ENCODE results near the gene SORCS2.
A peak's percentile ranks its signal among the peaks of the same experiment; 100 is the strongest.

The SORCS2 gene

DNA sequence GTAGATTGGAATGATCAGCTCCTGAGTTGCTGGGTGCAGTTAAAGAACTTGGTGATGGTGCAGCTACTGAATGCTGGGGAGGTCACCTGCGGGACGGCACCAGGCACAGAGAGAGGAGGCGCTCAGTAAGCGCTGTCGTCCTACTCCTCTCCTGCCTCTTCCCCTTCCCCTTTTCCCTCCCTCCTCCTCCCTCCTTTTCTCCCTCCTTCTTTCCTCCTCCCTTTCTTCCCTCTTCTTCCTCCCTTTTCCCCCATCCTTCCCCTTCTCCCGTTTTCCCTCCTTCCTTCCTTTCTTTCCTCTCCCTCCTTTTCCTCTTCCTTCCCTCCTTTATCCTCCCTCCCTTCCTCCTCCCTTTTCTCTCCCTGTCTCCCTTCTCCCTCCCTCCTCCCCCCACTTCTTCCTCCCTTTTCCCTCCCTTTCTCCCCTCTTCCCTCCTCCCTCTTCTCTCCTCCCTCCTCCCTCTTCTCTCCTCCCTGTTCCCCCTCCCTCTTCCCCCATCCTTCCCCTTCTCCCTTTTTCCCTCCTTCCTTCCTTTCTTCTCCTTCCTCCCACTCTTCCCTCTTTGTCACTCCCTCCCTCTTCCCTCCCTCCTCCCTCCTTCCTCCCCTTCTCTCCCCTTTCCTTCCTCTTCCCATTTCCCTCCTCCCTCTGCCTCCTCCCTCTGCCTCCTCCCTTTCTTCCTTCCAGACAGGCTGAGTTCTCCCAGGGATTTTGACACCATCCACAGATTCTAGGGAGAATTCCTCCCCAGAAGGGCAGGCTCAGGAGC lies 330.3 kb downstream of the SORCS2 start:
- no peak for DNase-seq

DNA sequence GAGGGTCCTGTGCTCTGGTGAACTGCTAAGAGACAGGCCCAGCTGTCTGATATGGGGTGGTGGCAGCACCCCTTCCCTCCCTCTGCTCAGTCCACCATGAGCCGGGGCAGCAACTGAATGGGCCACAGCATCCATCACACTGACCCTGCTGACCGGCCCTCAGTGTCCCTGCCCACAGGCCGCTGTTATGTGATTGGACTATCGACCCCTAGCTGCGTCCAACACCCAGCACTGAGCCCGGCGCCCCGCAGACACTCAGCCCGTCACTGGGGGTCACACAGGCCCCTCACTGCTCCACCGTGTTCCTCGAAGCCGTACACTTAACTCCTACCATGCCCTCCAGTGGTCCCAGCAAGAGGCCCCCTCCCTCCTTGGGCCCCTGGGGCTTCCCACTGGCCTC lies 331.2 kb downstream of the SORCS2 start:
- DNase-seq = no peak

DNA sequence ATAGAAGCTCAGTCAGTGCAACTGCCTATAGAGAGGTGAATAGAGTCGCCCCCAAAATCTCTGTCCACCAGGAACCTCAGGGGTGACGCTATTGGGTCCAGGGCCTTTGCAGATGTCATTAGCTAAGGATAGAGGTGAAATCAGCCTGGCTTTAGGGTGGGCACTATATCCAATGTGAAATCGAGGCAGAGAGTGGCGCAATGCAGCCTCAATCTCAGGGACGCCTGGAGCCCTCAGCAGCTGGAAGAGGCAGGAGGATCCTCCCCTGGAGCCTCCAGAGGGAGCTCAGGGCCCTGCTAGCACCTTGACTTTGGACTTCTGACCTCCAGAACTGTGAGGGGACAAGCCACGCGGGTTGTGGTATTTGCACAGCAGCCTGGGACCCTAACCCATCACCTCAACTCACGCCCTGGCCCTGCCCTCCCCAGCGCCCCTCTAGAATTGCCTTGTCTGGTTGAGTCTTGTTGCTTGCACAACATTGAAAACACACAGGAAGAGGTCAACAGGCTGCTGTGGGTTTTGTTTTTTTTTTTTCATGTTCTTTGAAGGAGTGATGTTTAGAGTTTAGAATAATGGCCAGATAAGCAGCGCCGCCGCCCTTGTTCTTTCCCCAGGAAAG lies 331.8 kb downstream of the SORCS2 start:
- DNase-seq = no peak

DNA sequence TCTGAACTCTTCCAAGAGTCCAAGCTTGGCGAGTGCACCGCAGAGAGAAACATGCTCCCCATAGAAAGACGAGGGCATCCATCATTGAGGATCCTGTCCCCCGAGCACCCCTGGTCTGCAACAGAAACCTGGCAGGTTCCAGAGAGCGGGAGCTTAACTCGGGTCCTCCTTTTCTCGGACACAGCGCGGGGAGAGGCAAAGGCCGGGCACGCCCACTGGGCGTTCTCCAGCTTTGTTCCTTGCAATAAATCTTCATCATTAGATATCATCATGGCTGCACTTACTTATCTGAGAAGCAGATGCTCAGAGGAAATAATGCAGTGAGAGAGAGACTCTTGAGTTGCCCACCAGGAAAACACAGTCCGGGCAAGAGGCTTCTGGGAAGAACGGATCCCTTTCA lies 332.5 kb downstream of the SORCS2 start:
- DNase-seq = no peak

DNA sequence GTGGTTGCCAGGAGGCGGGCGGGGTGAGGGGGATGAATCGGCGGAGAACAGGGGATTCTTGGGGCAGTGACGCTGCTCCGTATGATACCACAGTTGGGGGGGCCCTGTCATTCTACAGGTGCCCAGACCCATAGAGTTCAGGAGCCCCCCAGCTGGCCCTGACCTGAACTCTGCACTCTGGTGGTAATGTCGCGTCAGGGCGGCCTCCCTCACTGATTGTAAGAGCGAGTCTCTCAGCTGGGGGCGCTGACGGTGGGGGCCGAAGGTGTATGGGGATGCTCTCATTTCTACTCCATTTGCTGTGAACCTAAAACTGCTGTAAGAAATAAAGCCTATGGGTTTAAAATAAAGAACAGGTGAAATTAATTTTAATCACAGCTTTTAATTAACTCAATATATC lies 334.2 kb downstream of the SORCS2 start:
- DNase-seq = no peak

DNA sequence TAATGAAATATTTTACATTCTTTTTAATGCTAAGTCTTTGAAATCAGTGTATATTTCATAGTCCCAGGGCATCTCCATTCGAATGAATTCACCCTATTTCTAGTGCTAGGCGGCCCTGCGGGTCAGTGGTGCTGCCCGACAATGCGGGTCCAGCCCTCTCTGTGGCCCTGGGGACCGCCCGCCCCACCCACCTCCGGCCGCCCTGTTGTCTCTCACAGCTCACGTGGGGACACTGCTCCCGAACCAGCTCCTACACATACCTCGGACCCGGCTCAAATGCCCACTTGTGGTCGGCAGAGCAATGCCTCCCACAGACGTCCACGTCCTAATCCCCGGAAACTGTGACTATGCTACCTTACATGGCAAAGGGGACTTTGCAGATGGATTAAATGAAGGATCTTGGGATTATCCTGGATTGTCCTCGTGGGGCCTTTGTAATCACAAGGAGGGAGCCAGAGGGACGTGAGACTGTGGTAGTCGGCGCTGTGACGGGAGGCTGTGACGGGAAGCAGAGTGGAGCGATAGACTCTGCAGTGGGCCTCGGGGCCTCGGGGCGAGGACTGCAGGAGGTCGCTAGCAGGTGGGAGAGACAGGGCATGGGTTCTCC lies 334.7 kb downstream of the SORCS2 start:
- no peak for DNase-seq

DNA sequence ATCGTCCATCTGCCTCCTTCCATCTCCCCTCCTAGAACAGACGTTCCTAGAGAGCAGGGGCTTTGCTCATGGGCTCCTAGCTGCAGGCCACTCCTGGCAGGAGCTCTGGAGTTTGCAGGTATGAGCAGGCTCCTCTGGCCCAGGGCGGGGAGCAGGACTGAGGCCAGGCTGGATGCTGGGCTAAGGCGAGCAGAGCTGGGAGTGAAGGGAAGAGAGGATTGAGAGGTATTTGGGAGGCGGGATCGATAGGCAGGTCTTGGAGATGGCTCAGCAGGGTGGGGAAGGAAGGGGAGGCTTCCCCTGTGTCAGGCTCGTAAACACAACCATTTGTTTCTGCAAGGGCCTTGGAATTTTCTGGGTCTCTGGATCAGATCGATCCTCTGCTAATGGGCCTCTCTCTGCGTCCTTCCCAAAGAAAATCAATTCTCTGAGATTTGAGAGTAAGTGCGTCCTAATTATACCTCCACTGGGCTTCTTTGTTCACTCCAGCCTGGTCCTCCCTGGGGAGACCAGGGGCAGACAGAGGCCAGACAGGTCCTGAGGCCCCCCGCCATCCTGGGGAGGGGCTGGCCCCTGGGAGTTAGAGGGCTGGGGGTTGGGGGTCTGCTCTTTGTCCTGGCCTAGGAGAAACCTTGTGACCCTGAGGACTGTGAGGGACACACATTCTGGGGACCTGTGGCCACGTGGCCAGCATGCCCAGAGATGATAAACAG lies 337.2 kb downstream of the SORCS2 start:
- no peak for DNase-seq

DNA sequence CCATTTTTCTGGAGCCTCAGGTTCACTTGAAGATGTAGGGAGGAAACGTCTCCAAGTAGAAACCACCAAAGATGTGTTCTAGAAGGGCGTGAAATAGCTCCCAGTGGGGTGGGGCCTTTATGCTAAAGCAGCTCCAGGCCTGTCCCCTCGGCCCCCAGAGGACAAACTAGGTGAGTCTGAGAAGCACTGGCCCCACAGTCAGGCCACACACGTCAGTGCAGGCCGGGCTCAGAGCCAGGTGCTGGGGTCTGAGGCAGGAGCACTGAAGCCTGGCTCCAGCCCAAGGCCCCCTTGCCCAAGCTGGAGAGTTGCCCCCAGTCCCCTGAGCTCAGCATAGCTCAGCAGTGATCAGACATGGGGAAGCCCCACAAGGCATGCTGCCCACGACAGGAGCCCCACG lies 337.7 kb downstream of the SORCS2 start:
- no peak for DNase-seq

DNA sequence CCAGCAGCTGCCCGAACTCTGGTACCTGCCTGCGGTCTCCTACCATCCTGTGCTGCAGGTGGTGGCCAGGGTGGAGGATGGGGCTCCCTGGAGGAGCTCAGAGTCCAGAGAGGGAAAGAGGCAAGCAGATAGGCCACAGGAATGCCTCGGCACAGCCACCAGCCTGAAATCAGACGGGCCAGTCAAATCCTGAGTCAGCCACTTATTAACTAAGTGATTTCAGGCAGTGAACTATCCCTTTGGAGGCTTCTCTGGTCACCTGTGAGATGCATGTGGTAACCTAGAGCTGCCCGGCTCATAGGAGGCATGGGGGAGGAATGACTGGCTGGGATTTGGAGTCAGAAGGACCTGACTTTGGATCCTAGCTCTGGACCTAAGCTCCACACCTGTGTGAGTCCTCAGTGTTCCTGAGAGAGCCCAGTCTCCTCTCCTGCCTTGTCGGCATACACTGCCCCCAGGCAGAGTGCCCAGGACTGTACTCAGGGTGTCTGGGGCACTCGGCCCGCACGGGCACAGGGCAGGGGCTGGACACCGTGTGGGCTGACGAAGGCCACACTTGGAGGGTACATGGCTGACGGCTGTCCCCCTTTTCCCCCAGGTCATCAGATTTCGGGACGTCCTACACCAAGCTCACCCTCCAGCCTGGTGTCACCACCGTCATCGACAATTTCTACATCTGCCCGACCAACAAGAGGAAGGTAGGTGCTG lies 338.7 kb downstream of the SORCS2 start:
- DNase-seq = no peak

DNA sequence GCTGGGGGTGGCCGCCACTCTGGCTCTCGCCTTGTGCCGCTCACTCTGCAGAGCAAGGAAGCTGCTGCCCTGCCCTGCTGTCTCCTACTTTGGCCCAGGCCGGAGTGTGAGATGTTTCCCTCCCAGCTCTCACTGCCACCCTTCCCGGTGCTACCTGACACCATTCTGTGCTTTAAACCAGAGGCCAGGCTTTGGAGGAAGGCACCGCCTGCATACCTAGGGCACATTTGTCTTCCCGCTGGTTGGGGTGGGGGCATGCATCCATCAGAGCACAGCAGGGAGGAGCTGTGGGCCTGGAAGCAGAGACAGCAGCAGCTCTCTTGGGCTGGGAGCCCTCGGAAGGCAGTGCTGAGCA lies 339.3 kb downstream of the SORCS2 start:
- DNase-seq = no peak

DNA sequence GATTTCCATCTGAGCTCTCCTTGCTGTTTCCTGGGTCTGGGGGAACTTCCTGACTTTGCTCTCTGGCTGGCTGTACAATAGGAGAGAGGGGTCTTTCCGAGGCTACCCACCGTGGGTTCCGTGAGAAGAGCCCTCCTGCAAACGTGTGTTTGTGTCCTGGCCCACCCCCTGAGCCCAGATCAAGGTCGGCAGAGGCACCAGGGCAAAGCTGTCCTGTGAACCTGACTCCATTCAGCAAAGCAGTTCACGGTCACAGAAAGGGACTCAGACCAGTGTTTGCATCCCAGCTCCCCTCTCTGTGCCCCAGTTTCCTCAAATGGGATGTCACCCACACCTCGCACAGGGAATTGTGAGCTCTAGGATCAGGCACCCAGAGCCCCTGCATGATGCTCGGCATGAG lies 339.7 kb downstream of the SORCS2 start:
- no peak for DNase-seq

DNA sequence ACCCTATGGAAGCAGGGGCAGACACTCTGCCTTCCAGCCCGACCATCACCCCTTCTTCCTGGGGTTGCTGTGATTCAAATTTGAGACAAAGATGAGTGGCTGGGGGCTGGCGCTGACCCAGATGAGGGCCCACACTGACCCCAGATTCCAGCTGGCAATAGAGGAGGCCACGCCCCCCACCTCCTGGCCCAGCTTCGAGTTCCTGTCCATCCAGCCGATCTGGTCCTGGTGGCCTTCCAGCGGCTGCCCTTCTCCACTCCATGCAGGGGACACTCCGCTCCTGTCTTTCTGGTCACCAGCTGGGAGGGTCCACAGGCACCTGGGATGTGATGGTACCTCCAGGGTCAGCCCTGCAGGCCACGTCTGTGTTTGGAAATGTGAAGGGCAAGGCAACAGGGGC lies 340.9 kb downstream of the SORCS2 start:
- no peak for DNase-seq

DNA sequence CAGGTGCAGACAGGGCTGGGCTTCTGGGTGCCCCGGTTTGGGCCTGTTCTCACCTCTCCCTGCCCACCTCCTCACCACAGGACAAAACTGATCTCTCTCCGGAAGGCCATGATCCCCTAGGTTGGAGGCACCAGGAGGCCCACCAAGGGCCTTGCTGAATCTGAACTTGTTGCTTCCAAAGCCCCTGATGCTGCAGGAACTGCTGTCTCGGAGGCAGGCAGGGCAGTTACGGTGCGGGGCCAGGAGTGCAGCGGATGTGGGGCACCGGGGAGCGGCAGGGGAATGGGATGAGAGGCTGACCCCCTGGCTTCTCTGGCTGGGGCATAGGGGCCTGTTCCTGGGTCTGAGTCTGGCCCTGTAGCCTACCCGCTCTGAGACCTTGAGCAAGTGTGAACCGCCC lies 342.8 kb downstream of the SORCS2 start:
- DNase-seq = no peak

DNA sequence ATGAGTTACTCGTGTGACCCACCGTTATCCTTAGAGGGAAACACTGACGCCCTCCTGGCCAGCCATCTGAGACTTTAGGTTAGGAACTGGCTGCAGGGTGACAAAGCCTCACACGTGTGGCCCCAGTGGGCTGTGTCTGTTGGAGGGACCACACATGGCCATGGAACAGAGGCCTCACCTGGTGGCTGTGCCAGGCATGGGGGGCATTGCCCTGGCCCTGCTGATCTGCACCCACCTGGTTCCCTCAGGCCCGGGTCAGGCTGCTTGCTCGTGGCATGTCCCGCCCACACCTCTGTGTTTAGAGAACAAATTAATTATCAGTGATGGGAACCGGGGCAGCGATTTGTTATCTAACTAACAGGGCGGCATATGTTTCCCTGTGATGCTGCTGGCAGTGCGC lies 343.3 kb downstream of the SORCS2 start:
- DNase-seq = no peak

DNA sequence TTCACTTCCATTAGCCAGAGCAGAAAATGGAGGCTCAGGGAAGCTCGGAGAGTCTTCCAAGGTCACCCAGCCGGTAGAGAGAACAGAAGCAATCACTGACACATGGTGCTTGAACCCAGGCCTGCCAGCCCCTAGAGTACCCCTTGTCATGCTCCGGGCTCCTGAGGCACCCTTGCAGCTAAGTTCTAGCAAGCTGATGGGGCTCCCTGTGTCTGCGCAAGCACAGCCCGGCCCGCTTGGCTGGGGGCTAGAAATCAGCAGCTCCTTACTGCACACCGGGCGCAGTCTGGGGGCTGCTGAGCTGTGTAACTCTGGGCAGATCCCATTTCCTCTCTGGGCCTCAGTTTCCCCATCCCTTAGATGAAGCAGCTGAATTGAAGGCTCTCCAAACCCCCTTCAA lies 344.5 kb downstream of the SORCS2 start:
- no peak for DNase-seq

DNA sequence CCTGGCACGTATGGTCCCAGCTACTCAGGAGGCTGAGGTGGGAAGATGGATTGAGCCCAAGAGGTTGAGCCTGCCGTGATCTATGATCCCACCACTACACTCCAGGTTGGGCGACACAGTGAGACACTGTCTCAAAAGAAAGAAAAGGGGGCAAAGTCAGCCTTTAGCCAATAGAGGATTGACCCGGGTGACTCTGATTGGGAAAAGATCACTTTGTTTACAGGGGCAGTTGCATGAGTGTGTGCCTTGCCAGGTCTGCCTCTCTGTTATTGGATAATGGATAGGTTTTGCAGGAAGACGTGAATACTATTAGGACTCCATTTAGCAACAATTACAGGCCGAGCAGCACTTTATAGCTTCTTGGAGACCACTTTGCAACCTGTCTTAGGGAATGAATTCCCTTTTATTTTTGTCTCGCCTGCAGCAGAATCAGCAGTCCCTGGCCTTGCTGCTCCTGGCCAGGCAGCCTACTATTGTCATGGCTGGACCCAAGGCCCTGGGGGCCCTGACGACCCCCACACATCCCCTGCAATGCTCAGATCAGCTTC lies 345.6 kb downstream of the SORCS2 start:
- no peak for DNase-seq

DNA sequence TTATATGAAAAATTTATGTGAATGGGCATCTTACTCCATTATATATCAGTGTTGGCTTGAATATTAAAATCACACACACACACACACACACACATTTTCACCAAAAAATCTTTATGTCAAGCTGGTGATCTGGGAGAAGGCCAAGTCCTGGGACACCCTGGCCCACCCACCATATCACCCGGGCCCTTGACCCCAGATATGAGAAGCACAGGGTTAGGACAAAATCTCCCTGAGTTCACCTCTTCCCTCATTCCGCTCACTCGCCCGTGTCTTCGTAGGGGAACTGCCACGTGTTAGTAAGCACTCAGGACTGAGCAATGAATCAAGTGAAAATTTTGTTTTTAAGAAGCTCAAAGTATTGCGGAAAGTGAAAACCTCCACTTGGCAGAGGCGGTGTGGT lies 346.2 kb downstream of the SORCS2 start:
- no peak for DNase-seq

DNA sequence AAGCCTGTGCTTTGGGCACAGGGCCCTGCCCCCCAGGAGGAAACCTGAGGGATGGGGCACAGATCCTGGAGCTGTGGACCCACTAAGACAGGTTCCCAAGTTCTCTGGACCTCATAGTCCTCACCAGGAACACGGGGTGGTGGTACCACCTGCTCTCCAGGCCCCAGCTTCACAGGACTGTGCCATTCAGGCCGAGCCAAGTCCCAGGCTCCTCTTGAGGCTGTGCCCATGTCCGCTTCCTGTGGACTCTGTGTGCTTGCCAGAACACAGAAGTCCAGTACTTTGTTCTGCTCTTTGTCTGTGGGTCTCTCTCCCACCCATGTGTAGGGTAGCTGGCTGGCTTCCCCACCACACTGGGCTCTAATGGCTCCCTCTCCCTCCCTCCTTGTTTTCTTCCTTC lies 346.8 kb downstream of the SORCS2 start:
- no peak for DNase-seq

DNA sequence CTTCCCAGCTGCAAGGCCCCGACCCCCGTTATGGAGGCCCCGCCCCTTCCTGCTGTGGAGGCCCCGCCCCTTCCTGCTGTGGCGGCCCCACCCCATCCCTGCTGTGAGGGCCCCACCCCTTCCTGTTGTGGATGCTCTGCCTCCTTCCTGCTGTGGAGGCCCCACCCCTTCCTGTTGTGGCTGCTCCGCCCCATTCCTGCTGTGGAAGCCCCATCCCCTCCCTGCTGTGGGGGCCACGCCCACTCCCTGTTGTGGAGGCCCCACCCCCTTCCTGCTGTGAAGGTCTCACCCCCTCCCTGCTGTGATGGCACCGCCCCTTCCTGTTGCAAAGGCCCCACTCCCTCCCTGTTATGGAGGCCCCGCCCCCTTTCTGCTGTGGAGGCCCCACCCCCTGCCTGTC lies 347.3 kb downstream of the SORCS2 start:
- peak in 1 of 2 donors; percentile 20 for DNase-seq

DNA sequence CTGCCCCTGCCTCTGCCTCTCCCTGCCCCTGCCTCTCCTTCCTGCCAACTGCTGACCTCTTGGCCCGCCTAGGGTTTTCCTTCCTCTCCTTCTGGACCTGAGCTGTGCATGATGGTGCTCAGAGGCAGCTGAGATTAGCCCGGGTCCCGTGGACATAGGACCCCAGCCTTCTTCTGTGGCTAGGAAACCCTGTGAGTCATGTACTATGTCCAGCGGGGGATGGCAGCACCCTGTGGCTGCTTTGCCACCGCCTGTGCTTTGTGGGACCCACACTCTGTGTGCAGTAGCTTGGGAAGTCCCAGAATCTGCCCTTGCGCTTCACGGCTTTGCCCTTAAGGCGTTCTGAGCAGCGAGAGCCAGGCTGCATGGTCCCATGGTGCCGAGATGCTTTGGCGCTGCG lies 347.9 kb downstream of the SORCS2 start:
- DNase-seq = no peak

DNA sequence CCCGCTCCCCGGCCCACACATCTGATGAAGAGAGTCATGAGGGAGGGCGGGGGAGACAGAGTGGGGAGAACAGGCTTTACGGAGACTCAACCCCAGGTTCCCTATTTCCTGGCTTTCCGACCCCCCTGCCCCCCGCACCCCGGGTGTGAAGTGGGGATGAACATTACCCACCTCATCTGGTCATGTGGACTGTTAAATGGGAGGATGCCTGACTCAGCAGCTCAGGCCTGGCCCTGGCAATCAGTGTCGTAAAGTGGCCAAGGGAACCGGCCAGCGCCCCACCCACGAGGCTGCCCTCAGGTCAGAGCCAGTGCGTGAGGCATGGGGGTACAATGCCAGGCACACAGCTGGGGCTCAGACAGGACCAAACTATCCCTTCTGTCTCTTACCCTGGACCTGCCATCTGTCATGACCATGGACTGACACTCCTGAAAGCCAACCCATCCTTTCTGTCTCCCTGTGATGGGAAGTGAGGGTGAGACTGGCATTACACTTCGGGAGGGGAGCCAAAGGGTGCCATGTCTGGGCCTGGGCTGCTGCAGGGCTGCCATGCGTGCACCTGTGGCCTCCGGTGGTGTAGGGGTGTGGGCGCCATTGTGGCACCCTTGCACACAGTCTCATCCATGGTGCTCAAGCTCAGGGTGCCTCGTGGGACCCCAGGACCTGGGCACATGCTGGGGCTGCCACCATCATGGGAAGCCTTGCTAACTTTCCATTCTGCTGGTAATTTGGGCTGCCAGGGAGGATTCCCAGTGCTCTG lies 348.5 kb downstream of the SORCS2 start:
- DNase-seq = no peak

DNA sequence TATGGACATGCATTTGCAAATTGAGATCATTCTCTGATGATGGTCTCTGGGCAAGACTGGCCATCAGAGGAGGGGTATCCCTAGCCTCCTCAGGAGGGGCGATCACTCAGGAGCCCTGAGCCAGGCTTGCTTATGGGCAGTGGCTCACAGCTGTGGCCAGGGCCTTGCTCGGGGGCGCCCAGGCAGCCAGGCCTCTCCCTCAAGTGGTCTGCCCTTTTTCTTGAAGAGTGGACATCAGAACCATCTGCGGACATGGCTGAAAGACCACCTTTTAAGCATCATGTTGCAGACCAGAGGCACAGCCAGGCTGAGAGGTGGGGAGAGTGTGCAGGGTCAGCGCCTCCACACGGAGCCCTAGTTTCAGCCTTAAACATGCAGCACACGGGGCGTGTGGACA lies 349.1 kb downstream of the SORCS2 start:
- no peak for DNase-seq

All from activated CD4-positive, alpha-beta T cell treated with anti-CD3 and anti-CD28 coated beads for 4 hours (primary cell).